K562 (cell line): ENCODE data around the gene RNASET2. TPM values are rescaled to one million over a fixed set of nuclear protein-coding genes. Genes with fewer than 3 reads are reported as not detected.

ENCODE experiments used
- ATF2 ChIP-seq: sonication (generic); formaldehyde crosslinking; IDR thresholded peaks from 2 replicates; pipeline ENCODE4 v1.8.1; 2022; ENCODE audit warnings: missing genetic modification reagents
- BHLHE40 ChIP-seq: IDR thresholded peaks from 2 replicates; pipeline ENCODE4 v1.6.1; 2011; ENCODE audit warnings: low read length, improper control_type of control experiment
- CHD1 ChIP-seq: fragments of 200-600 bp; sonication (generic); IDR thresholded peaks from one replicate; pipeline ENCODE4 v1.6.1; 2012; ENCODE audit warnings: mild to moderate bottlenecking, moderate library complexity, low read length, inconsistent platforms
- ETV5 ChIP-seq: sonication (generic); formaldehyde crosslinking; IDR thresholded peaks from 2 replicates; pipeline ENCODE4 v1.4.0; 2020; ENCODE audit warnings: low read depth, mild to moderate bottlenecking, missing genetic modification reagents
- ETV6 ChIP-seq, 3 experiments: fragments of 150-350 bp in 1 of 3; sonication (generic) in 1 of 3; formaldehyde crosslinking in 1 of 3; IDR thresholded peaks; 2 replicates each; pipeline versions ENCODE4 v1.6.1 to v1.8.0; 2014 to 2022; ENCODE audit warnings: borderline replicate concordance in 2 of 3, low read depth in 2 of 3, antibody characterized with exemption in 1 of 3, low read length in 1 of 3, mild to moderate bottlenecking in 1 of 3, missing genetic modification reagents in 1 of 3
- FOXK1 ChIP-seq: sonication (generic); formaldehyde crosslinking; IDR thresholded peaks from 2 replicates; pipeline ENCODE4 v1.8.0; 2022; ENCODE audit warnings: missing genetic modification reagents, mild to moderate bottlenecking, borderline replicate concordance
- HNRNPLL ChIP-seq: fragments of 200-400 bp; formaldehyde crosslinking; IDR thresholded peaks from 2 replicates; pipeline ENCODE4 v1.6.1; 2017; ENCODE audit warnings: low read length, low read depth, mild to moderate bottlenecking; ENCODE audit not compliant: poor library complexity, severe bottlenecking
- LCOR ChIP-seq: sonication (generic); formaldehyde crosslinking; IDR thresholded peaks from 2 replicates; pipeline ENCODE4 v1.8.0; 2022; ENCODE audit warnings: mild to moderate bottlenecking, missing genetic modification reagents
- MNT ChIP-seq, 2 experiments: fragments of 450-650 bp; conservative IDR thresholded peaks; 2 replicates each; pipeline ENCODE4 v1.6.1; 2017; ENCODE audit warnings: mild to moderate bottlenecking in 2 of 2, moderate library complexity in 2 of 2
- MYNN ChIP-seq, 2 experiments: sonication (generic); formaldehyde crosslinking in 1 of 2; IDR thresholded peaks; 2 replicates each; pipeline versions ENCODE4 v1.5.0 to v1.6.1; 2016 to 2020; ENCODE audit warnings: antibody characterized with exemption in 1 of 2, missing genetic modification reagents in 1 of 2
- NONO ChIP-seq, 2 experiments: fragments of 200-400 bp in 1 of 2; fragments of 450-650 bp in 1 of 2; formaldehyde crosslinking in 1 of 2; IDR thresholded peaks; 2 replicates each; pipeline ENCODE4 v1.6.1; 2017; ENCODE audit warnings: low read depth in 2 of 2, mild to moderate bottlenecking in 2 of 2, moderate library complexity in 2 of 2, low read length in 1 of 2
- PCBP2 ChIP-seq: fragments of 200-400 bp; formaldehyde crosslinking; IDR thresholded peaks from 2 replicates; pipeline ENCODE4 v1.6.1; 2018; ENCODE audit warnings: low read length, low read depth, mild to moderate bottlenecking, moderate library complexity; ENCODE audit not compliant: poor library complexity, severe bottlenecking
- PHB ChIP-seq: fragments of 250-450 bp; sonication (Bioruptor Pico); IDR thresholded peaks from 2 replicates; pipeline ENCODE4 v1.5.0; 2021
- PHF20 ChIP-seq: fragments of 450-650 bp; IDR thresholded peaks from 2 replicates; pipeline ENCODE4 v1.6.1; 2018; ENCODE audit not compliant: partially characterized antibody
- POLR2A ChIP-seq: fragments of 450-650 bp; conservative IDR thresholded peaks from 2 replicates; pipeline ENCODE4 v1.6.1; 2016
- POU5F1 ChIP-seq: fragments of 150-350 bp; IDR thresholded peaks from 2 replicates; pipeline ENCODE4 v1.6.1; 2014; ENCODE audit warnings: borderline replicate concordance, low read length, low read depth, mild to moderate bottlenecking; ENCODE audit not compliant: partially characterized antibody
- TBP ChIP-seq: optimal IDR thresholded peaks from 2 replicates; pipeline ENCODE3; 2011; ENCODE audit warnings: low read depth, low read length, improper control_type of control experiment
- TCF7 ChIP-seq: sonication (generic); IDR thresholded peaks from 2 replicates; pipeline ENCODE4 v1.6.1; 2016; ENCODE audit warnings: antibody characterized with exemption, borderline replicate concordance
- ZBTB9 ChIP-seq: fragments of 450-650 bp; formaldehyde crosslinking; IDR thresholded peaks from 2 replicates; pipeline ENCODE4 v1.4.0; 2020; ENCODE audit warnings: mild to moderate bottlenecking, moderate library complexity
- ZEB2 ChIP-seq: fragments of 450-650 bp; IDR thresholded peaks from 2 replicates; pipeline ENCODE4 v1.6.1; 2016
- polyA plus RNA-seq, 8 experiments: library from polyadenylated mRNA; depleted of rRNA in 4 of 8; stranded (reverse) in 5 of 8; unstranded in 3 of 8; fragments of >200 nt; fragmentation: Nextera tagmentation in 2 of 8; fragmentation: Illumina TruSeq in 1 of 8; extraction: Ambion mirVana in 2 of 8; extraction: Trizol in 1 of 8; gene quantifications; 2 replicates each; pipeline versions ENCODE4 v1.2.1 to v1.2.3, GENCODE V29; 2011 to 2014; ENCODE audit warnings: inconsistent platforms in 1 of 8, missing spikeins in 1 of 8
- total RNA-seq, 7 experiments: library from RNA; depleted of rRNA in 6 of 7; stranded (reverse); fragments of >200 nt in 6 of 7; fragmentation: Illumina TruSeq in 2 of 7; extraction: Trizol in 2 of 7; gene quantifications; 2 replicates each; pipeline versions ENCODE4 v1.2.1 to v1.2.3, GENCODE V29; 2011 to 2021; ENCODE audit warnings: low replicate concordance in 1 of 7

RNASET2 gene
- total and polyA plus RNA-seq, 9 of the 15 experiments (the other 6 are each of a cell fraction or from before 2014, with no cell fraction given) = 7.4 to 141 (median 91.3) TPM

GRCh38 chr6:166998256-166999144 is 42.1 kb upstream of the RNASET2 start (continued):
- TF ChIP-seq MNT (conservative IDR thresholded peaks at IDR 0.05) (peak; percentile 52 to 88; a peak in 3 of 4 replicates), ETV6 (IDR thresholded peaks at IDR 0.05; ENCODE audit: borderline replicate concordance in 1 of 2, low read depth in 2 of 2, low read length in 1 of 2) (no peak), ETV6 (CRISPR knock-in tag; IDR thresholded peaks at IDR 0.05; ENCODE audit: borderline replicate concordance) (peak; percentile 80), ETV5 (0 out of 2 replicates have a peak, but pooled peaks have one; percentile 14), NONO (IDR thresholded peaks at IDR 0.05; ENCODE audit: low read depth in 2 of 2, low read length in 1 of 2) (peak in 1 of 2 experiments; percentile 3; a peak in 1 of 4 replicates), LCOR (CRISPR knock-in tag) (0 out of 2 replicates have a peak, but pooled peaks have one; percentile 33), POLR2A (peak; percentile 82), POU5F1 (no peak), ZEB2 (0 out of 2 replicates have a peak, but pooled peaks have one; percentile 28), TBP (peak; percentile 53), ZBTB9 (CRISPR knock-in tag) (0 out of 2 replicates have a peak, but pooled peaks have one; percentile 63), ATF2 (CRISPR knock-in tag) (peak; percentile 33; the same call in 1 of the 2 replicates), HNRNPLL (peak; percentile 37), PHB (CRISPR knock-in tag) (0 out of 2 replicates have a peak, but pooled peaks have one; percentile 38), TCF7 (peak; percentile 85; the same call in 1 of the 2 replicates), PHF20 (no peak), BHLHE40 (peak; percentile 59; the same call in 1 of the 2 replicates), MYNN (IDR thresholded peaks at IDR 0.05) (no peak), MYNN (CRISPR knock-in tag; IDR thresholded peaks at IDR 0.05) (no peak), CHD1 (peak; percentile 84), PCBP2 (no peak), FOXK1 (CRISPR knock-in tag) (peak; percentile 27; the same call in 1 of the 2 replicates)
